ENCODE results near the gene PHF19. TPM values are rescaled to one million over a fixed set of nuclear protein-coding genes. Genes with fewer than 3 reads are reported as not detected.

The PHF19 gene
- polyA plus RNA-seq, 1 of the 3 experiments (the other 2 are of a cell fraction), result 33.4 TPM

- TF ChIP-seq, protein P1, sequence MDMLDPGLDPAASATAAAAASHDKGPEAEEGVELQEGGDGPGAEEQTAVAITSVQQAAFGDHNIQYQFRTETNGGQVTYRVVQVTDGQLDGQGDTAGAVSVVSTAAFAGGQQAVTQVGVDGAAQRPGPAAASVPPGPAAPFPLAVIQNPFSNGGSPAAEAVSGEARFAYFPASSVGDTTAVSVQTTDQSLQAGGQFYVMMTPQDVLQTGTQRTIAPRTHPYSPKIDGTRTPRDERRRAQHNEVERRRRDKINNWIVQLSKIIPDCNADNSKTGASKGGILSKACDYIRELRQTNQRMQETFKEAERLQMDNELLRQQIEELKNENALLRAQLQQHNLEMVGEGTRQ (IDR thresholded peaks at IDR 0.05; ENCODE audit: borderline replicate concordance, low read depth, low read length), result no peak
- no peak for TF ChIP-seq JUND (IDR thresholded peaks at IDR 0.05)
- TF ChIP-seq CTCF (IDR thresholded peaks at IDR 0.05), result no peak
- no peak for TF ChIP-seq RCOR1 (IDR thresholded peaks at IDR 0.05; ENCODE audit: low read length)
- TF ChIP-seq, protein P2, sequence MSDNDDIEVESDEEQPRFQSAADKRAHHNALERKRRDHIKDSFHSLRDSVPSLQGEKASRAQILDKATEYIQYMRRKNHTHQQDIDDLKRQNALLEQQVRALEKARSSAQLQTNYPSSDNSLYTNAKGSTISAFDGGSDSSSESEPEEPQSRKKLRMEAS (IDR thresholded peaks at IDR 0.05; ENCODE audit: low read depth), result no peak
Observed at GRCh38 chr9:120863833-120864232, 13.2 kb downstream of the PHF19 start (continued).

DNA sequence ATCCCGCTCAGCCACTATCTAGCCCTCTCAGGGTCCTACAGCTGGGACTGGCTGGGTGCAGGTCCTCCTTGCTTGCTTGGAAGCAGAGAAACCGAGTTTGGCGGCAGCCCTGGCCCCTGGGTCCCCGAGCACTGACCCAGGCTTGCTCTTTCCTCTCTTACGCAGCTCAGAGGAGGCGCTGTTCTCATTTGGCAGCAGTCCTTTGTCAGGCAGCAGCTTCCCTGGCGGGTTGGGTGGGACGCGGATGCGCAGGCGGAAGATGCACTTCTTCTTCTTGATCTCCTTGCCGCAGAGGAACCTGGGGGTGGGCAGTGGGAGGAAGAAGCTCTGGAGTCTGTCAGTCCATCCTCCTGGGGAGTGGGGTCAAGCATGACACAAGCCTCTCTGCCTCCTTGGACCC is 14.5 kb downstream of the PHF19 start:
- H3K4me3 ChIP-seq (ENCODE audit: low read depth in 2 of 2, low read length in 1 of 2), result no peak overlapping the region
- H3K9ac ChIP-seq, result no peak overlapping the region
- WGBS (ENCODE audit: low lambda C conversion rate), result 97% methylated on average over 11 of the region's 12 CpGs
- no peaks in the 10 kb centered on the region for H3K27me3 ChIP-seq (ENCODE audit: insufficient read depth)
- no peaks in the 10 kb centered on the region for H3K79me2 ChIP-seq (ENCODE audit: insufficient read depth)
- H3K4me2 ChIP-seq, result no peak overlapping the region
- TF ChIP-seq ZBTB33 (IDR thresholded peaks at IDR 0.05; ENCODE audit: borderline replicate concordance, low read depth), result no peak
- TF ChIP-seq GABPA (IDR thresholded peaks at IDR 0.05; ENCODE audit: low read depth), result no peak
- TF ChIP-seq RCOR1 (IDR thresholded peaks at IDR 0.05; ENCODE audit: low read length), result no peak
- TF ChIP-seq GATA2 (CRISPR knock-in tag; IDR thresholded peaks at IDR 0.05), result no peak
- no peak for TF ChIP-seq JUND (IDR thresholded peaks at IDR 0.05)
- TF ChIP-seq POLR2AphosphoS5 (IDR thresholded peaks at IDR 0.05; ENCODE audit: low read depth, low read length), result no peak
- no peak for TF ChIP-seq YY1 (IDR thresholded peaks at IDR 0.05; ENCODE audit: low read depth)
- no peak for TF ChIP-seq EZH2phosphoT487 (IDR thresholded peaks at IDR 0.05; ENCODE audit: borderline replicate concordance, low read depth)
- TF ChIP-seq SMC3 (IDR thresholded peaks at IDR 0.05; ENCODE audit: low read depth, low read length), result no peak
- TF ChIP-seq NFIC (IDR thresholded peaks at IDR 0.05; ENCODE audit: borderline replicate concordance), result no peak
- TF ChIP-seq, protein P3, sequence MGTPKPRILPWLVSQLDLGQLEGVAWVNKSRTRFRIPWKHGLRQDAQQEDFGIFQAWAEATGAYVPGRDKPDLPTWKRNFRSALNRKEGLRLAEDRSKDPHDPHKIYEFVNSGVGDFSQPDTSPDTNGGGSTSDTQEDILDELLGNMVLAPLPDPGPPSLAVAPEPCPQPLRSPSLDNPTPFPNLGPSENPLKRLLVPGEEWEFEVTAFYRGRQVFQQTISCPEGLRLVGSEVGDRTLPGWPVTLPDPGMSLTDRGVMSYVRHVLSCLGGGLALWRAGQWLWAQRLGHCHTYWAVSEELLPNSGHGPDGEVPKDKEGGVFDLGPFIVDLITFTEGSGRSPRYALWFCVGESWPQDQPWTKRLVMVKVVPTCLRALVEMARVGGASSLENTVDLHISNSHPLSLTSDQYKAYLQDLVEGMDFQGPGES (IDR thresholded peaks at IDR 0.05; ENCODE audit: low read depth, low read length), result no peak
- TF ChIP-seq MEF2A (IDR thresholded peaks at IDR 0.05; ENCODE audit: borderline replicate concordance, low read depth), result no peak
- TF ChIP-seq FOXJ3 (CRISPR knock-in tag; IDR thresholded peaks at IDR 0.05), result no peak
- TF ChIP-seq CHD2 (IDR thresholded peaks at IDR 0.05; ENCODE audit: low read length, partially characterized antibody), result no peak
- no peak for TF ChIP-seq TAF1 (IDR thresholded peaks at IDR 0.05; ENCODE audit: borderline replicate concordance, low read depth, low read length)
- no peak for TF ChIP-seq FOSL2 (IDR thresholded peaks at IDR 0.05; ENCODE audit: borderline replicate concordance, low read depth)
- TF ChIP-seq, protein P4, sequence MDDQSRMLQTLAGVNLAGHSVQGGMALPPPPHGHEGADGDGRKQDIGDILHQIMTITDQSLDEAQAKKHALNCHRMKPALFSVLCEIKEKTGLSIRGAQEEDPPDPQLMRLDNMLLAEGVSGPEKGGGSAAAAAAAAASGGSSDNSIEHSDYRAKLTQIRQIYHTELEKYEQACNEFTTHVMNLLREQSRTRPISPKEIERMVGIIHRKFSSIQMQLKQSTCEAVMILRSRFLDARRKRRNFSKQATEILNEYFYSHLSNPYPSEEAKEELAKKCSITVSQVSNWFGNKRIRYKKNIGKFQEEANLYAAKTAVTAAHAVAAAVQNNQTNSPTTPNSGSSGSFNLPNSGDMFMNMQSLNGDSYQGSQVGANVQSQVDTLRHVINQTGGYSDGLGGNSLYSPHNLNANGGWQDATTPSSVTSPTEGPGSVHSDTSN (IDR thresholded peaks at IDR 0.05), result no peak
- no peak for TF ChIP-seq FOXM1 (IDR thresholded peaks at IDR 0.05; ENCODE audit: low read depth)
- TF ChIP-seq EP300 (IDR thresholded peaks at IDR 0.05; ENCODE audit: borderline replicate concordance in 1 of 2, low read depth in 1 of 2, low read length in 1 of 2), result no peak
- no peak for DNase-seq
- no peaks in the 10 kb centered on the region for H4K20me1 ChIP-seq (ENCODE audit: insufficient read depth)
- H3K9me2 ChIP-seq, result no peaks in the 10 kb centered on the region
- CTCF ChIA-PET, result interaction anchor here (1.1 to 1.6 kb wide), 2 partner anchors 11 to 198 kb away, joined by 3 to 5 read pairs; no protein-coding TSS in a partner anchor
- no peak overlapping the region for H3K27ac ChIP-seq (ENCODE audit: low read depth in 2 of 2, low read length in 1 of 2)
- peaks cover 0 to 61% of the 10 kb centered on the region in 2 experiments for H3K36me3 ChIP-seq (replicated peaks in 1 of 2; ENCODE audit: control insufficient read depth in 1 of 2, insufficient read depth in 2 of 2, low read length in 1 of 2)
- no peak overlapping the region for H2AFZ ChIP-seq (ENCODE audit: low read depth)
- no peaks in the 10 kb centered on the region for H3F3A ChIP-seq (replicated peaks; ENCODE audit: insufficient read depth)
- POLR2A ChIA-PET, result interaction anchor here (1.1 kb wide), 1 partner anchor 10 kb away, joined by 4 read pairs; no protein-coding TSS in a partner anchor
- H3K9me3 ChIP-seq, result no peaks in the 10 kb centered on the region
- peaks cover 0 to 7% of the 10 kb centered on the region in 2 experiments; a peak in 1 of 4 replicates for H3K4me1 ChIP-seq (ENCODE audit: control insufficient read depth in 1 of 2, insufficient read depth in 2 of 2, low read depth in 1 of 2, low read length in 1 of 2)
